CD4-positive, alpha-beta T cell treated with Interleukin-15 for 4 hours (primary cell): ENCODE results near the gene SF3B2.
"Not testable (repeated sequence)": the region's sequence is repeated elsewhere in the genome, so short reads cannot be mapped to it uniquely, and the experiment has no call there.

ENCODE experiments used
- DNase-seq: peaks from one replicate; pipeline ENCODE4 v3.0.0-alpha.2; 2020; ENCODE audit warnings: low spot score

Gene SF3B2

GRCh38 chr11:66015936-66016792 is 36.0 kb upstream of the SF3B2 start:
- no peak for DNase-seq

- no peak for DNase-seq
Measured at GRCh38 chr11:66016793-66017177, 35.4 kb upstream of the SF3B2 start.

GRCh38 chr11:66017321-66017720 is 34.8 kb upstream of the SF3B2 start:
- no peak for DNase-seq

- no peak for DNase-seq
Measured at GRCh38 chr11:66020212-66020611, 32.0 kb upstream of the SF3B2 start.

- peak; percentile 20 for DNase-seq
Measured at GRCh38 chr11:66020618-66021357, 31.4 kb upstream of the SF3B2 start.

- DNase-seq: peak; percentile 74
Measured at GRCh38 chr11:66022401-66023185, 29.6 kb upstream of the SF3B2 start.

GRCh38 chr11:66023186-66023440 is 29.1 kb upstream of the SF3B2 start:
- not testable (repeated sequence) for DNase-seq

- DNase-seq: no peak
Measured at GRCh38 chr11:66026017-66026529, 26.1 kb upstream of the SF3B2 start, which contains the start of gene CATSPER1. TSS of gene CATSPER1 (minus strand) at chr11:66026479. CDS start at chr11:66026379, 100 bp downstream.

- no peak for DNase-seq
Measured at GRCh38 chr11:66032957-66033735, 19.0 kb upstream of the SF3B2 start.

- no peak for DNase-seq
Measured at GRCh38 chr11:66035653-66036333, 16.4 kb upstream of the SF3B2 start.

GRCh38 chr11:66036334-66036710 is 15.8 kb upstream of the SF3B2 start:
- DNase-seq: no peak

GRCh38 chr11:66037327-66037726 is 14.8 kb upstream of the SF3B2 start:
- DNase-seq: no peak

- DNase-seq: no peak
Measured at GRCh38 chr11:66039765-66040164, 12.4 kb upstream of the SF3B2 start.

GRCh38 chr11:66042227-66042995 is 9.8 kb upstream of the SF3B2 start:
- no peak for DNase-seq

GRCh38 chr11:66042996-66043906 is 8.9 kb upstream of the SF3B2 start:
- DNase-seq: no peak

- peak; percentile 57 for DNase-seq
Measured at GRCh38 chr11:66044757-66045156, 7.4 kb upstream of the SF3B2 start.

- DNase-seq: peak; percentile 81
Measured at GRCh38 chr11:66045177-66045639, 7.0 kb upstream of the SF3B2 start.

- DNase-seq: no peak
Measured at GRCh38 chr11:66046901-66047300, 5.3 kb upstream of the SF3B2 start.
